NOMO-1 treated with dmso at 0.1 percent for 144 hours (cell line): ENCODE measurements around the gene DGAT2L6.
"Not testable (repeated sequence)": the region's sequence is repeated elsewhere in the genome, so short reads cannot be mapped to it uniquely, and the experiment has no call there.

Experiments
- DNase-seq: peaks from one replicate; lab custom pipeline; 2025; ENCODE audit not compliant: unreplicated experiment; lab: John Stamatoyannopoulos, UW

The DGAT2L6 gene

DNA sequence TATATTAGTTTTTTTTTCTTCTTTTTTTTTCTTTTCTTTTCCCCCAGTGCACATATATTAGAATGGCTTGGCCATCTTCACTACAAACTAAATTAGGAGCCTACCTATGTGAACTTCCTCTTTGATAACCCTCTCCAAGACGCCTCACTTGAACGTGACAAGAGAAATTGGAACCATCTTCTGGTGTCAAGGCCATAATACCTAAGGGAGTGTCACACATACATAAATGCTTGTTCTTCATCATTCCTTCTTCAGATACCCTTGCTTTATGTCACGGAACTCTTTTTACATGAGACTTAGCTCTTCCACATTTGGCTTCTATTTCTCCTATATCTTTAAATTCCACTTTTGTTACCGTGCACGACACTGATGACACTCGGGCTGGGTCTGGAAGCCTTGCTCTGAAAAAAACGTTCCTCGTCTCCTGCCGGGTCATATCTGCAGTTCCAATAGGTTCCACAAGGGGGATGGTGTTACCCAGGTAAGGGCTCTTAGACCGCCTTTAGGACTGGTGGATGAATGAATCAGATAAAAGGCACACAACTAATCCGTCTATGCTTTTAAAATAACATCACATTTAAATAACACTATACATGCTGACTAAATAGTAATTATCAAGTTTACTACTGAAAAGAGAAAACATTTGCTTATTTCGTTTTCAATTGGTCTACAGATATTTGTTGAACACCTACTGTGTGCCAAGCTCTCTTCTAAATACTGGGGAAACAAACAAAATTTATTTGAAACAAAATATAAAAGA lies 19.9 kb downstream of the DGAT2L6 start:
- DNase-seq: peak; percentile 1

DNA sequence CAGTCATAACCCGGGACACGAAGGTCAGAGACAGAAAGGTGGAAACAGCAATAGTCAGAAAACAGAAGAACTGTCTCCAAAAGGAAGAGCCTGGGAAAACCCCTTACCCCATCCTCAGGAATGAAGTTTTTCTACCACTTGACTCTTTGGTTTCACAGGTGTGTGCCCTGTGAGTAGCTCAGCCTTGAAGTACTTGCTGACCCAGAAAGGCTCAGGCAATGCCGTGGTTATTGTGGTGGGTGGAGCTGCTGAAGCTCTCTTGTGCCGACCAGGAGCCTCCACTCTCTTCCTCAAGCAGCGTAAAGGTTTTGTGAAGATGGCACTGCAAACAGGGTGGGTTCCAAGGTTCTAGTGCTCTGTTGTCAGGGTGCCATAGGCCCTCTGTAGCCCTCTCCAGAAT lies 24.4 kb downstream of the DGAT2L6 start:
- no peak for DNase-seq

DNA sequence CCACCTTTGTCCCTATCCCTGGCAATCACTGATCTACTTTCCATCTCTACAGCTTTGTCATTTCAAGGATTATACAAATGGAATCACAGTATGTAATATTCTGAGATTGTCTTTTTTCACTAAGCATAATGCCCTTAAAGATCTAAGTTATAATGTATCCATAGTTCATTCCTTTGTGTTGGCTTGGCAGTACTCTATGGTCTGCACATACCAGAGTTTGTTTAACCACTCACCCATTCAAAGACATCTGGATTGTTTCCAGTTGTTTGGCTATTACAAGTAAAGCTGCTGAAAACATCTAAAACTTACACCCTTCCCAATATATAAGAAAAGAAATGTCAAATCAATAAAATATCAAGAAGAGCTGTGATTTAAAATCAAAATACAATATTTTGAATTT lies 31.2 kb downstream of the DGAT2L6 start:
- DNase-seq: no peak

DNA sequence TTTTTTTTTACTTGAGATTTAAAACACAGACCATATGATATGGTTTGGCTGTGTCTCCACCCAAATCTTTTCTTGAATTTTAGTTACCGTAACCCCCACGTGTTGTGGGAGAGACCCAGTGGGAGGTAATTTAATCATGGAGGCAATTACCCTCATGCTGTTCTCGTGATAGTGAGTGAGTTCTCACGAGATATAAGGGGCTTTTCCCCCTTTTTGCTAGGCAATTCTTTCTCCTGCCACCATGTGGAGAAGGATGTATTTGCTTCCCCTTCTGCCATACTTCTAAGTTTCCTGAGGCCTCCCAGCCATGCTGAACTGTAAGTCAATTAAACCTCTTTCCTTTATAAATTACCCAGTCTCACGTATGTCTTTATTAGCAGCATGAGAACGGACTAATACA lies 32.3 kb downstream of the DGAT2L6 start:
- DNase-seq: not testable (repeated sequence)

DNA sequence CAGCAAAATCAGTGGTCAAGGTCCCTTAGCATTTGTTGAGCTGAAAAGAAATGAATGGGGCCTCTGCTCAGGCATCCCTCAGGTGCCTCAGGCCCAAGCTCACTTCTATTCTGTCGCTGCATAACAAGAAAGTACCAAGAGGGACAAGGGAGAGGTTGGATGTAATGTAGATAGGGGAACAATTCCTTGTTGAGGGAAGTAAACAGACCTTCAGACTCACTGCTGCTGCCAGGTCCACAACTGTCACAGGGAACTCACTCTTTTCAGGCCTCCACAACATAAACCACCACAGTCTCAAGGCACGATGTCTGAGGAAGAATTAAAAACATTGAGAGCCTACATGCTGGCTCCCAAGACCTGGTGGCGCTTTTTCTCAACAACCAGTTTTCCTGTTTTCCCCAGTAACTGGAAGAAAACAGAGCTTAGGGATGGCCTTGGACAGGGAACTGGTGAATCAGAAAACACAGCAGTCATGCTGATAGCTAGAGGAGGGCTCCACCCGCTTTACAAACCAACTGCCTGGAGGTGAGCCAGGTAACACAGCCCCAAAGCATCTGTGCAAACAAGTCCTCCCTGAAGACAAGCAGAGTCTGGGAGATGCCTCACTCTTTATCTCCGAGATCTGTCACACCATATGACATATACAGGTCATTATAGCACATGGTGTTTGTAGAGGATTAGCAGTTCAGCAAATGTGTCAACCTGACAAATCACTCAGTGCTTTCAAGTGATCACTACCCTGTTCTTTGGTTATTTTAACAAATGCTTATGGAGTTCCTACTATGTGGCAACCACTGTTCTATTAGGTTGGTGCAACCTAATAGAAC lies 42.9 kb downstream of the DGAT2L6 start:
- no peak for DNase-seq

DNA sequence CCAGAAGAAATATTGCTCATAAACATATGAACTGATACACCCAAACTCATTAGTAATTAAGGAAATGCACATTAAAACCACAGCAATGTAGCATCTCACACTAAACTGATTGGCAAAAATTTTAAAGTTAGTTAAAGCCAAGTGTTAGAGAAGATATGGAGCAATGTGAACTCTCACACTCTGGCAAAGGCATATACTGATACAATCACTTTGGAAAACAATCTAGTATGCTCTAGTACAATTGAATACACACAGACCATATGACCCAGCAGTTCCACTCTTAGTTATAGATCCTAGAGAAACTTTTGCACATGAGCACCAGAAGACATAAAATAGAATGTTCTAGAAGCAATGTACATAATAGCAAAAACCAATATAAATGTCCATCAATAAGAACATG lies 48.8 kb downstream of the DGAT2L6 start:
- DNase-seq: no peak

DNA sequence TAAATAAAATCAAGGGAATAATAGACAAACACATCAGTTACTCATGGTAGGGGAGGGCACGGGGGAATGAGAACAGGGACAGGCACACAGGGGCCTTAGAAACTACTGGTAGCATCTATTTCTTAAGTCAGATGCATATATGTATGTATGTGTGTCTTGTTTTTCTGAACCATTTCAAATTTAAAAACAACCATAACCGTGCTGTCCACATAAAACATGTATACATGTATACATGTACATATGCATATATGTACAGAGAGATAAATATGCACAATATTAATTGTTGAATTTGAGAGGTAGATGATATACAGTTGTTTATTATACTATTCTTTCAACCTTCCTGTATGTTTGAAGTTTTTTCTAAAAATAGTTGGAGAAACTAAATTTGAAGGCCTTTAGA lies 49.4 kb downstream of the DGAT2L6 start:
- no peak for DNase-seq

DNA sequence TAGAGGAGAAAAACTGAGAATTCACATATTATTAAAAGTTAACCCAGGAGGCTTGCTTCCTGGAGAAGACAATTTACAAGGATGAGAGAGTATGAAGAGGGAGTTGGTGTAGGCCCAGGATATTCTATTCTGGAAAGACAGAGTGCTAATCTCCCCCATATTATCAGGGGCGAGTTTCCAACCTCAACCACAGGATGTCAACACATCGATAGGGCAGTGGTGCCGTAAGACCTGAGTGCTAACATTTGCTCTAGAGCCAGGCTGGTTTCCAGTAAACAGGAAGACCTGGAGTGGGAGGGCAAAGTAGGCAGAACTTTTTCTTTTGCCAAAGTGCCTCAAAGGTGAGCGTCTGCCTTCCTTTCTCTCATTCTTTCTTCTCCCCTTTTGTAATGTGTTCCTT lies 54.4 kb downstream of the DGAT2L6 start:
- DNase-seq: no peak

DNA sequence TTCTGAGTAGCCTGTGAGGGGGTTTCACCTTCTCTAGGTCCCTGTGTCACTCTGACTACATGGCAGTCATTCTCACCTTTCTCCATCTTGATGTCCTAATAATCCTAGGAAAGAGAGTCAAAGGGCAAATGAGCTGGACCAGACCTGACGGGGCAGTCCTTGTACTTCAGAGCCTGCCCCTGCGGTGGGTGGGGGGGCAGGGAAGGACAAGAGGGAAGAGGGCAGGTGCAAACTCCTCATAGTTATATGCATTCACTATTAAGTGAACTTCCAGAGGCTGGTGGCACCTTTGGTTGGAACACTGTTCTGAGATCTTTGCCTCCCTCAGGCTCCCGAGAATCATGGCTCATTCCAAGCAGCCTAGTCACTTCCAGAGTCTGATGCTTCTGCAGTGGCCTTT lies 57.1 kb downstream of the DGAT2L6 start, which contains the start of gene AWAT1:
Gene AWAT1 (plus strand): TSS at position 301 of the 400 bp plus-strand sequence. CDS start 41 bp downstream, at position 342.
- no peak for DNase-seq

DNA sequence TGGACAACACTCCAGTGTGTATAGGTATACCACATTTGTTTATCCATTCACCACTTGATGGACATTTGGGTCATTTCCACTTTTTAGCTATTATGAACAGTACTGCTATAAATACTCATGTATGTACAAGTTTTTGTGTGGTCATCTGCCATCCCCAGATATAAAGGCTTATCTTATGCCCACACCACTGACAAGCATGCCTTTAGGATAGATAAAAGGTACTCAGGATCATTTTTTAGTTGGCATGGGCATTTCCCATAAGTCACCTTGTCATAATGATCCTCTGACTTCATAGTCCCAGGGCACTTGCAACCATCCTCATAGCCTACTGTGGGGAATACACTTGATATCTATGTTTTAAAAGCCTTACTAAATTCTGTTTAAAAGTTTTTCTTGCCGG lies 63.5 kb downstream of the DGAT2L6 start:
- no peak for DNase-seq

DNA sequence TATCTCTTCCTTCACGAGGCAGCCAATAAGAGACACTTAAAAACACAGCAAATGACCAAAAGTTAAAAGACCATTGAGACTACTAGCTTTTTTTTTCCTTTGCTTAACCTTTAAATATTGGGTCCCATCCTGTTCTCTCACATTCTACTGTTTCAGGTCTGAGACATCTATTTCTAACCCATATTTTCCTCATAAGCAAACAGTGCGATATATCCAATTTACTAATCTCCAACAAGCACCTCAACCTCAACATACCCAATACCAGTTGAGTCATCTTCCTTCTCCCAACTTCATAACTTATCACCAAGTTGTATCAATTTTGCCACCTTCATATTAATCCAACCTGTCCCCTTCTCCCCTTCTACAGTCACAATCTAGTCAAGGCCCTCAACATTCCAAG lies 64.2 kb downstream of the DGAT2L6 start:
- no peak for DNase-seq

DNA sequence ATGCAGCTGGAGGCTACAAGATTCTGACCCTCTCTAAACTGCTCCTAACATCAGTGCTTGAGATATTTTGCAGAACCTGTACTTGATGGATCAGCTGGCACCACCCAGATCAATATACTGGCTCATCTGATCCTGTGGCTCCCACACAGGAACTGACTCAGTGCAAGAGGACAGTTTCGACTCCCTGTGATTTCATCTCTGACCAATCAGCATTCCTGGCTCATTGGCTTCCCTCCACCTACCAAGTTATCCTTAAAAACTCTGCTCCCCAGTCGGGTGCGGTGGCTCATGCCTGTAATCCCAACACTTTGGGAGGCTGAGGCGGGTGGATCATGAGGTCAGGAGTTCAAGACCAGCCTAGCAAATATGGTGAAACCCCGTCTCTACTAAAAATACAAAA lies 66.3 kb downstream of the DGAT2L6 start:
- DNase-seq: not testable (repeated sequence)

DNA sequence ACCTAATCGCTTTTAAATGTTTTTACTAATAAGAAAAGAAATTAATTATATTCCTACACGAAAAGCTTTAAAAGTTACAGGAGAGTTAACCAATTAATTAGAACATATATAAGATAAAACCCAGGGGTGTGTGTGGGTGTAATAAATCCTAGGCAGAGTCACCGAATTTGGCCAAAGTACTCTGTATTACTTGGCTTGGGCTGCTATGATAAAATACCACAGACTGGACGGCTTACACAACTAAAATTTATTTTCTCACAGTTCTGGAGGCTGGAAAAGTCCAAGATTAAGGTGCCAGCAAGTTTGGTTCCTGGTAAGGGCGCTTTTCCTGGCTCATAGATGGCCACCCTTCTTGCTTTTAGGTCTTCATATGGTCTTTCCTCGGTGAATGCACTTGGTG lies 67.6 kb downstream of the DGAT2L6 start:
- DNase-seq: no peak

DNA sequence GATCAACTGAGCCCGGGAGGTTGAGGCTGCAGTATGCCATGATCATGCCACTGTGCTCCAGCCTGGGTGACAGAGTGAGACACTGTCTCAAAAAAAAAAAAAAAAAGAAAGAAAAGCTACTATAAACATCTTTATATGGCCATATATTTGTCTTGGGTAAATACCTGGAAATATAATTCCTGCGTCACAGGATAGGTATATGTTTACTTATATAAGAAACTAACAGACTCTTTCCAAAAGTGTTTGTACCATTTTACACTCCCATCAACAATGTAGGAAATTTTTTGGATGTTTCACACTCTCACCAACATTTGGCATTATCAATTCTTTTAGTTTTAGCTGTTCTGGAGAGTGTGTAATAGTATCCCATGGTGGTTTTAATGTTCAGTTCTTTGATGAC lies 70.0 kb downstream of the DGAT2L6 start:
- no peak for DNase-seq

DNA sequence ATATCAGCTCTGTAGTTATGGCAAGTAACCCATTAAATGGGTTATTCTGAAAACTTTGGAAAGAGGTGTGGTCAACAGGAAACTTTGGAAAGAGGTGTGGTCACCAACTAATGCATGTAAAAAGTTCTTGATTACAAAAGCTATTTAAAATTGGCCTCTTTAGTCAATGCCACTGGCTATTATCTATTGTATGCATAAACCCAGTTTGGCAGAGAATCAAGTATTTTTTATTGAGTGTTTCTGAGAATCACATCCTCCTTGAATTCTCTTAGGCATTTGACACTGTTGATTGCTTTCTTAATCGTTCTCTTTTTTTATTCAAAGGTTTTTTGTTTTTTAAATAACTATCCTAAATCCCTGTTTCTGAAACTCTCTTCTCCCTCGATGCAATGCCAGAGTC lies 75.2 kb downstream of the DGAT2L6 start:
- DNase-seq: no peak

DNA sequence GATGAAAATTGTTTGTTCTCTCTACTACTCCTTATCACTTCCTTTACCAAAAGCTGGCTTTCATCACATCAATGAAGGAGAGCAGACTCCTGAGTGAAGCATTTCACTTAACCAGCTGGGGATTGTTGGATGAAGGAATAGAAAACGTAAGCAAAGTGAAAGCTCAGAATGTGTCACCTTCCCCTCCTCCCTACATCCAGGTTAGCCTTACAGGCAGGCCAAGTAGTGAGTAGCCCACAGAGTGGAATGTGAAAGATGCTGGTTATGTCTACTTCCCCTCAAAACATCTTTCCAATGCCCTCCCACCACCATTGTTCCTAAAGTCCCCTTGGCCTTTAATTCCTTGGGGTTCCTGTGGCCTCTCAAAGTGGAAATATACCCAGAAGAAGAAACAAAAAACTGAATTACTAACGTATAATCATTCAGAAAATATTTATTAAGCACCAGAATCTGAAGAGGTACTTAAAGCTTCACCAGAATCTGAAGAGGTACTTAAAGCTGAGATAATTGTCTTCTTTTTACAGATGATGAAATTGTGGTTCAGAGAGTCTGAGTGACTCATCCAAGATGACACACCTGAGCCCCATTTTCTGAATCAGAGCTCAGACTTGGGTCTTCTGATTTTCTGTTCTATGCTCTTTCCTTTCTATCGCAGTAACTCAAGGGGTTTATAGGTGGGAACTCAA lies 76.2 kb downstream of the DGAT2L6 start:
- no peak for DNase-seq

DNA sequence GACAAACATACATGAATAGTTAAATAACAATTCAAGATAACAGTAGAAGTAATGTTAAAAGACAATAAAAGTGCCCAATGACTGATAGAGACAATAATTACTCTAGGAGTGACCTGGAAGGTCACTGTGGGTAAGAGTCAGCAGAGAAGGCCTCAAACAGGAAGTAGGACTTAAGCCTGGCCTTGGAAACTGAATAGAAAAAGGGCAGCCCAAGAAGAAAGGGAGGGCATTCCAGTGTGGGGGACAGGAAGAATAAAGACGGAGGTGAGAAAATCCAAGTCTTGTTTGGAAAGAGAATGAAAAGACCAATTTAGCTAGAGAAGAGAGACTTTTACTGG lies 76.7 kb downstream of the DGAT2L6 start:
- DNase-seq: no peak

DNA sequence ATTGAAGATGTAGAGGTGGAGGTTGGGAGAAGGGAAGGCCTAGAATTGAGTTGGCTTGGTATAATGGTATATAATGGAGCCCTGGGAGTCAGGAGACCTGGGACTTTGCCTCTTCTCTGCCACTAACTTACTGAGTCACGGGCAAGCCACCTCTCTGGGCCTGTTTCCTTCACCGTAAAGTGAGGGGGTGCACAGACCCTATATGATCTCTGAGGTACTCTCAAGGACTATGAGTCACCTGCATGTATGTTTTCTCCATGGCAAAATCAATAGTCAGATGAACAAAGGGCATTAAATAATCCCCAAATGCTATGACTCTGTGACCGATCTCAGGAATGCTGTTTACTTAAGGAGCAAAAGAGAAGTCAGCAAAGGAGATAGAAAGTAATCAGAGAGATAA lies 77.6 kb downstream of the DGAT2L6 start:
- DNase-seq: no peak
